Activated CD4-positive, alpha-beta T cell treated with anti-CD3 and anti-CD28 coated beads, Interleukin-2, amount 50 U/mL, for 24 hours (primary cell): ENCODE measurements around the gene ADGRL3.

Source experiments
- DNase-seq, 2 donors: peaks; one replicate each; pipeline ENCODE4 v3.0.0-alpha.2; 2020; ENCODE audit warnings: low read depth in 1 of 2, low spot score in 1 of 2

ADGRL3 gene

DNA sequence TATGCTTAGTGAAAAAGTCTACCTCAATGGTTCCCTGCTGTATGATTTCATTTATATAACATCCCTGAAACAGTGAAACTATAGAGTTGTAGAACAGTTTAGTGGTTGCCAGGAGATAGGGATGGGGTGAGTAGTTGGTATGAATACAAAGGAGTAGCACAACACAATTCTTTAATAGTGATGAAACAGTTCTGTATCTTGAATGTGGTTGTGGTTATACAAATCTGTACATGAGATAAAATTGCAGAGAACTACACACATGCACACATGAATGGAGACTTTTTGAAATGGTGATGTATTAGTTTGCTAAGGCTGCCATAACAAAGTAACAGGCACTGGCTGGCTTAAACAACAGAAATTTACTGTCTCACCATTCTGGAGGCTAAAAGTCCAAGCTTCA is 677.1 kb downstream of the ADGRL3 start:
- no peak for DNase-seq

DNA sequence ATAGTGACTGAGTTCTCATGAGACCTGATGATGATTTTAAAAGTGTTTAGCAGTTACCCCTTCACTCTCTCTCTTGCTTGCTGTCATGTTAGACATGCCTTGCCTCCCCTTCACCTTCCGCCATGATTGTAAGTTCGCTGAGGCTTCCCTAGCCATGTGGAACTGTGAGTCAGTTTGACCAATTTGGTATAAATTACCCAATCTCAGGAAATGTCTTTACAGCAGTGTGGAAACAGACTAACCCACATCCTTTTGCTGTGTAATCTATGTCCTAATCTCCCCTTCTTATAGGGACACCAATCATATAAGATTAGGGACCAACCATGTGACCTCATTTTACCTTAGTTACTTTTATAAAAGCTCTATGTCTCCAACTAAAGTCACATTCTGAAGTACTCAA is 677.8 kb downstream of the ADGRL3 start:
- no peak for DNase-seq

DNA sequence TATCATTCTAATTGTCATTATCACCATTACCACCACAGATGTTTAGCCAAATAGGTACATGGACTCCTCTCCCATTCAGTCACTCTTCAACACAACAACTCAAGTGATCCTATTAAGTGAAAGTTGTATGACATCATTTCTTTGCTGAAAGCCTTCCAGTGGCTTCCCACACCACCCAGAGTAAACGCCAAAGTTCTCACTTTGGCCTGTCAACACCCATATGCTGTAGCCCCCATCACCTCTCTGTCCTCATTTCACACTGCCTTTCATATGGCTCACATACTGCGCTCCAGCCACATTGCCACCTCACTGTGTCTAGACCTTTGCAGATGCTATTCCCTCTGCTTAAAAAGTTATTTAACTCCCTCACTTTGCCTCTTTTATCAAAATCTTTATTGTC is 682.3 kb downstream of the ADGRL3 start:
- DNase-seq: no peak

DNA sequence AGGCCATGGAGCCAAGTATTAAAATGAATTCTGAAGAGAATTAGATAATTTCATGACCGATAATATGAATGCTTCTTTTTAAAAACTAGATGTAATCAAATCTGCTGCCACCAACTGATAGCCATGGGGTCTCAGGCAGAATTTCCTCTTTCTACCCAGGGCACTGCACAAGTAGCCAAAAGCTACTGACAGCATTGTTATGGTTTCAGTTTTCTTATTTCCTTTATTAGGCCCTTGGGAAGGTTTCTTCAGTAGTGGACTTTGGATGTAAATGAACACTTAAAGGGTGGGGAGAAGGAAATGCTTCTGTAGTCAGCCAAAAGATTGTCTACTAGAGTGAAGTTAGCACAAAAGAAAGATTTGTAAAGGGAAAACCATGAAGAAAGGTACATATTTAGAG is 686.0 kb downstream of the ADGRL3 start:
- DNase-seq: no peak

DNA sequence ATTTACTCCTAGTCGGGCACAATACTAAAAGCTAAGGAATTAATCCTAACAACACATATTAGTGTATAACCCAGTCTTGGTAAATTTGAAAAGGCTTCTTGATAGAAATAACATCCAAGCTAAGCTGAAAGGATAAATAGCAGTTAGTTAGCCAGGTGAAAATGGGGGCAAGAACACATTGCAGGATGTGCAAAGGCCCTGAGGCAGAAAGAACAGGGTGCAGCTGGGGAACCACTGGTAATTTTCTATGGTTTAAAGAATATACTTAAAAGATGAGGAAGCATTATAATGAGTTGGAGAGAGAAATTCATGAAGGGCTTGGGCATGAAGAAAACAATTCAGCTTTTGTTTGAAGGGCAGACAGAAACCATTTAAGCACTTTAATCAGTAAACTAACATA is 689.0 kb downstream of the ADGRL3 start:
- no peak for DNase-seq

DNA sequence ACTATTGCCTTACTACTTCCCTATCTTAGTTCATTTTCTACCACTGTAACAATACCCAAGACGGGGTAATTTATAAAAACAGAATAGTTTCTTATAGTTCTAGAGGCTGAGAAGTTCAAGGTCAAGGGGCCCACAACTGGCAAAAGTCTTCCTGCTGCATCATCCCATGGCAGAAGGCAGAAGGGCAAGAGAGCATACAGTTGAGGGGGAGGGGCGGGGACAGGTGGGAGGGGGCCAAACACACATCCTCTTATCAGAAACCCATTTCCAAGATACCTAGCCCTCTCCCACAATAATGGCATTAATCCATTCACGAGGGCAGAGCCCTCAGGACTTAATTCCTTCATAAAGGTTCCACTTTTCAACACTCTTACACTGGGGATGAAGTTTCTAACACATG is 690.2 kb downstream of the ADGRL3 start:
- no peak for DNase-seq

DNA sequence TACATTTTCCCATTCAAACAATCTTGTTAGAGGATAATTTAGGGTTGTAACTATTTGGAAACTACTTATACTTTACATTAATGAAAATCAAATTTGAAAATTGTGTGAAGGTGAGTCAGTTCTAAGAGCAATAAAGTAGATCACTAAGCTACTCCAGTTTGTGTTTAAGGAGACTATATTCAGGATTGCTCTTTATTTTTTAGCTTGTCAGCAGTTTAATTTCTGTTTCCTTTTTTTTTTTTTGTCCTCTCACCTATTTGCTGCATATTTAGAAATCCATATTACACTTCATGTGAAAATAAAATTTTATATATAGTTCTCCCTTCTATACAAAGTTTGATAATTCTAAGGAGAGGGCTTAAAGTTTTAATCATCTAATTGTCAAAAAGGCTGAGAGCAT is 691.8 kb downstream of the ADGRL3 start:
- no peak for DNase-seq

DNA sequence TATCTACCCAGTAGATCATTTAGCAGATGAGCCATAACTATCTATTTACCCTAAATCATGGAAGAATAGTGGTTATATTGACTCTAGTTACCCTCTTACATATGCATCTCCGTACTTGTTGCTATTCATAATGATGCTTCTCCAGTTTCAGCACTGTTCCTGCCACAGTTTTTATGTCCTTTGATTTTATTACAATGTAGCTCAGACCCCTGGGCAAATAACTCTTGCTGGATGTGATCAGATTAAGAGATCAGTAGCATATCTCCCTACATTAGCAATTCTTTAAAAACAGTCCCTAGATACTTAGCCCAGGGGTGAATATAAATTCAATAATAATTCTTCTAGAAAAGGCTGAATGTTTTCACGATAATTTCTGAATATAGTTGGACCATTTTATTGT is 696.5 kb downstream of the ADGRL3 start:
- DNase-seq: no peak

DNA sequence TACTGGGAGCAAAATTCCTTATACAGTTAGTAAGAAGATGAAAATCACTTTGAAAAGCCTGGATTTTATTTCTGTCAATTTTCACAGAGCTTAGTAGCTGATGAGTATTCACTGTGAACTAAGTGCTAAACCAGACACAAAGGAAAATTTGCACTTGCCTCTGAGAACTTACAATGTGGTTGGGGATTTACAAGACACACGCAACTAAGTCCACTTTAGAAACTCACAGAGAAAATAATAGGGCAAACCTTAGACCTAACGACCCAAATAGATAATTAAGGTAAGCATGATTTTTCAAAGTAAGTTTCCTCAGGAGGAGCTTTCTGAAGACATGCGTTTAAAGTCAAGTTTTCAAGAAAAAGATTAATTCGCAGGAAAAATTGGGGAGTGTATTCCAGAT is 708.9 kb downstream of the ADGRL3 start:
- no peak for DNase-seq

DNA sequence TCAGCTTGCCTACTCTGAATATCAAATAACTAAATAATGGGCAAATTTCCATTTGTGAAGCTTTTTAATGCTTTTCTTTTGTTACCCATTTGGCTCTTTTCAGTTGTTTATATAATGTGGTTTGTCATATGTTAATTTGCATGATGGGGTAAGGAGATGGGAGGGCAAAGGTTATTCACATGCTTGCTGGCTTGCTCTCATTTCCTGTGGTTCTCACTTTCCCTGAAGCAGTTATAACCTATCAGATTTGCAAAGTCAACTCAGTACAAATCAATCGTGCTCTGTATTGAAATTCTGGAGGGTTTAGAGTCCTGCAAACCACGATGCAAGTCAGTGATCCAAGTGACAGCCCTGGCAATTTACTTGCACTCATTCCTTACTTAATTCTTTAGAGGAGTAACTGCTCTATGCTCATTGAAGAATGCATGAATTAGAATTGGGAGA is 711.2 kb downstream of the ADGRL3 start:
- DNase-seq: no peak

DNA sequence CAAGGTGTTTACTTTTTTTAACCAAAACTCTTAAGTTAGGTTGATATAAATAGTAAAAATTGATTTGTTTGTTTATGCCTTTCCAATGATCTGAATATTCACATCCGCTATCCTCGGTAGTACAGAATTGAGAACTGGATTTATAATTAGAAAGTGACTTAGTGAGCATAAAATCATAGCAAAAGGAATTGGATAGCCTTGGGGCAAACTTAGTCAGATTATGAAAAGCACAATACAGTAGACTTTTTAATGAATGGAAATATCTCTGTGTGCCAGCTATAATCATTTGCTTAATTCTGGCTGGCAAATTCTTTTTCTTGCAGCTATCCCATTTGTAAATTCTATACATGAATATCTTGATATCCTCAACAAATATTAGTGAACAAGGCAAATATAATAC is 713.5 kb downstream of the ADGRL3 start:
- no peak for DNase-seq

DNA sequence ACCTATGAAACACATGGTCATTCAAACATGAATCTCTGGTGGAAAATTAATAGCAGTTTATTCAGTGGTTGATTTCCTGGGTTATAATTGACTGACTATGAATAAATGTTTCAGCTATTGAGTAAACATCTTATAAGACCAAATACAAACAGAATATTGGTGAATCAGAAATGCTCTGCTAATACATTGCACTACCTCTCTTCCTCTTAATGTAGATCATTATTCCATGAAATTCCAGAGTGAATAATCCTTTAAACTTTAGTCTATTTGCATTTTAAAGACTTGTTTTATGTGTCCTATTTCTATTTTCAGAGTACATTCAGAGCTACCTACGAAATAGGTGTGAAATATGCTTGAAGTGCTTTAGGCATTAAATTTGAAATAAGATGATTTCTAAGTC is 715.4 kb downstream of the ADGRL3 start:
- no peak for DNase-seq

DNA sequence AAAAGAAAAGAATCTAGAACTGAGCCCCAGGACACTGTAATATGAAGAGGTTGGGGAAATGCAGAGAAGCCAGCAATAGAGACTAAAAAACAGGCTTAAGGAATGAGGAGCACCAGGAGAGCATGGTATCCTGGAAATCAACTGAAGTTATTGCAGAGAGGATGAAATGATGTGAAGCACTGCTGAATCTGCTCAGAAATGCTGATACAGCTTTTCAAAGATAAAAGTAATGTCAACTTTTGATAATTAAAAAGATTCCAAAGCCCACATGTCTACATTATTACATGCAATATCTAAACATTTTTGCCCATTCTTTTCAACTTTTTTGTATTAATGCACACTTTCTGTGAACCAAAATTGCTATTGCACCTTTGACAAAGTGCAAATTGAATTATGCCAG is 718.4 kb downstream of the ADGRL3 start:
- no peak for DNase-seq

DNA sequence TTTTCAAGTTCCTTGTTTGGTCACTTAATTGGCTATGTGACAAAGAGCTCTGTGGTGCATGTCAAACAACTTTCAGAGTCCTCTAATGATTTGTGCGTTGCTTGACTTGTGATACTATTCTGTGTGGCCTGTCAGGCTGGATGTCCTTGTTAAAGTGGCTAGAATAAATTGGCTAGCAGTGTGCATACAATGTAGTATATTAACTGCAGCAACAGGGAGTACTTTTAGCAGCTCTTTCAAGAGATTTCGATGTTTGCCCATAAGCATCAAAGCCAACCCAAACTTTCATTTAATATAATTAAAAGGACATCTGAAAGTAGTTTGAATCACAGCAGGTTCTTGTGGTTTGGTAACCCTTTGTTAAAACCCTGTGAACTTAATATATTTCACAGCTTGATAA is 718.9 kb downstream of the ADGRL3 start:
- DNase-seq: no peak

DNA sequence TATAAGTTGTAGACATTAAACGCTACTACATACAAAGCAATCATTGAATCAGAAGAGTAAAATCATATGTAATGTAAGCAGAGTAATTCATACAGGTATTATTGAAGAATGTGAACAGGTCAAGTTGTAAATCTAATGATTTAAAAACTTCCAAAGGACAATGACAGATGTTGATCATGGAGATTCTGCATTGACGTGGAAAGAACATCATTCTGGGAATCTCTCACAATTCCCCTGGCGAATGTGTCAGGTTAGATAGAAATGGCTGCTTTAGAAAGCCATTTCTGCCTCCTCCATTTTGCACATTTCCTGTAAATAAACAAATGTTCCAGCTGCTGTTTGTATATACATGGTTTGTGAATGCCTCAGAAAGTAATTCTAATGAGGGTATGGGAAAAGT is 719.4 kb downstream of the ADGRL3 start:
- no peak for DNase-seq

DNA sequence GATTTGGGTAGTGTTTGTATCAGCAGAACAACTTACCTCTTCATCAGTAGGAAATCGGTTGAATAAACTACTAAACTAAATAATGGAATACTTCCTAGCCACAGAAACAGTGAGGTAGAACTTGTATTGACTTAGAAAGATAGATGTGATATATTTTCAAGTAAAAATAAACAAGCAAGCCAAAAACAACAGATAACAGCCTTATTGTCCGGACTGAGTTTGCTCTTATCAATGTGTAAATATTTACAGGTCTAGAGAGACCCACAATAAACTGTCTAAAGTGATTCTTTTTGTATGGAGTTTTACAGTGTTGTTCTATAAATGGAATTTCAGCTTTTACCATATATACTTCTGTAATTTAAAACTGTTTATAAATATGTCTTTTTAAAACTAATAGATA is 721.8 kb downstream of the ADGRL3 start:
- no peak for DNase-seq

DNA sequence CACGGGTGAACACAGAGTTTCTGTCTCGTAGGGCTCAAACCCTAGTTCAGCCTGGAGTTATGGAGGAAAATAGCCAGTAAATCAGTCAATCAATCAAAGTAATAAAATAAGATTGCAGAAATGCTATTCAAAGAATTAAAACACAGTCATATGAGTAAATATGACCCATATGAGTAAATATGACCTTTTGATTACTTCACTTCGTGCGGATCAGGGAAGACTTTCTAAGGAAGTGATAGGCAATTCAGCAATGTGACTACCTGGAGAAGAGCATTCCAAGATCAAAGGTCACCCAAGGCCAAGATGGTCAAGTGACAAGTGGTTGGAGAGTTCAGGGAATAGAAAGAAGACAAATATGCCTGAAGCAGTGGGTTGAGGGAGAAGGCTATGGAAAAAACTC is 722.6 kb downstream of the ADGRL3 start:
- no peak for DNase-seq

DNA sequence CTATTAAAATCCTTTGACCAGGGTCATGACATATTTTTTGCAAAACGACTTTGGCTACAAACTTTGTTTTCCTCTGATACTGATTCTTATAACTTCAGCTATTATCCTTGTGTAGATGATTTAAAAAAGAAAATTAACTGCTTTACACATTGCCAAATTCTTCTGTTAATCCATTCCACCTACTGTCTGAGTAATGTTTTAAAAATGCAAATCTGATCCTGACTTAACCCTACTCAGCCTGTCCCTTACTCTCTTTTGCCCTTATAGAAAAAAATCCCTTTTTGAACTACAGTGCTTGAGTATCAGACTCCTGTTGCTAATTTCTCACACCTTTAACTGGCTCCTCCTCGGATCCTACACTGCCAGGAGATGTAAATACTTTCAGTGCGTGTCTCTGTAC is 723.1 kb downstream of the ADGRL3 start:
- DNase-seq: no peak

DNA sequence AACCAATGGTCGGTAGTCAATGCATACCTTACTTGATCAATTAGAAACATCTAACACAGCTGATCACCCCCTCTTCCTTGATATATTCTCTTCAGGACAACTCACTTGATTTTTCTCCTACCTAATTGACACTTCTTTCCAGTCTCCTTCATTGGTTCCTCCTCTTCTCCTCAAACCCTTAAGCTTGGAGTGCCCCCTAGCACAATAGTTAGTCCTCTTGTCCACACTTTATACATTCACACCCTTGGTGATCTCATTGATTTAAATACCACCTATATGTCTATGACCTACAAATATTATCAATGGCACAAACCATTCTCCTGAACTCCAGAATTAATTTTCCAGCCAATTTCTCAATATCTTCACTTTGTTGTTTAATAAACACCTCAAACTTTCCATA is 724.0 kb downstream of the ADGRL3 start:
- DNase-seq: no peak

DNA sequence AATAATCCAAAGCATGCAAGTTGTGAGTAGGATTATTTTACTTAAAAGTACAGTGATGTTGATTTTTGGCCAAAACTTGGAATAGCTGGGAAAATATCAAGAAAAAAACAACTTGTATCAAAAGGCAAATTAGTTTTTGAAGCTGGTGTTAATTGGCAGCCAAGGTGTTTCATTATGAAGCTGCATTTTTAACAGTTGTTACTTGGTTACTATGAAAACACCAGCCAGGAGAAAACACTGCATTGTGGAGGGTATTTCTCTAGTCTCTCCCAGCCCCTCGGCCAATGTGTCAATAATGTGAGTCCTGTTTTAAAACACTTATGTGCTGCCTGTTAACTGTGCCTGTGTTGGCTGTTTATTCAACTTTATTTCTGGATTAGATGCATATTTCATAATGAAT is 733.4 kb downstream of the ADGRL3 start:
- DNase-seq: no peak

DNA sequence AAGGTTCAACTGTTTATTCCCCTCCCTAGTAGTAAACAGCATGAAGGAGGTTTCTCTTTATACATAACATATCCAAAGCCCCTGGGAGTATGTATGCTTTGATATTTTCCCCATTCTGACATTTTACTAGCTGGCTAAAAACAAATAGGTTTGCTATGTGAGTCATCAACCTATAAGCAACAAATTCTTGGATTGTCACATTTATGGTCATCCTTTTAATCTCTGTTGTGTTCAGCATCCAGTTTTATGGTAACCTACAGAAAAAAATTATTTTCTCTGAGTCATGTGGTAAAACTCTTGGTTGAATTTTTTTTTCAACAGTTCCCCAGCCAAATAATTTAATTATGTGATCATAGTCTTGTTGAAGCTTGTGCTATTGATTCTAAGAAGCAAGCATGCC is 734.1 kb downstream of the ADGRL3 start:
- DNase-seq: no peak

DNA sequence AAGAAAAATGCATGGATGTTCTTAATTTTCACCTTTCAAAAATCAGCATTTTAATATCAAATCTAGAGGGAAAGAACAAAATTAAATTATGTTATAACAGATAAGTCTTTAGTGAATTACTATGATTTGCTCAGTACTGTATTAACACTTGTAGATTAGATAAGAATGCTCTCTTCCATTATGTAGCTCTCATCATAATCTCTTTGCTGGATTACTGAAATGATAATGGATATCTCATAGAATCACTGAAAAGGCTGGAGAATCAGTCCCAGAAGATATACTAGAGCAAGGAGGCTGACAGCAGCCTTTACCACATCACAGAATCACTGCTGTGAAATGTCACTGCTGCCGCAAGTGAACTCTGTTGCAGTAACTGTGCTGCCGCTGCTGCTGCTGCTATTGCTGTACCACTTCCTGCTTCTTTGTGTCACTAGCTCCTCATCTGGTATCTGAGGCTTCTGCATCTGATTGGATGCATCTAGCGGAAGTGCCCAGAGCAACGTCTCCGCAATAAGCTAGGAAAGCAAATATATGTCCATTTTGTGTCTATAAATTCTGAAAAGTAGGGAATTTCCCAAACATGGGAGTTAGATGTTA is 738.2 kb downstream of the ADGRL3 start:
- no peak for DNase-seq

DNA sequence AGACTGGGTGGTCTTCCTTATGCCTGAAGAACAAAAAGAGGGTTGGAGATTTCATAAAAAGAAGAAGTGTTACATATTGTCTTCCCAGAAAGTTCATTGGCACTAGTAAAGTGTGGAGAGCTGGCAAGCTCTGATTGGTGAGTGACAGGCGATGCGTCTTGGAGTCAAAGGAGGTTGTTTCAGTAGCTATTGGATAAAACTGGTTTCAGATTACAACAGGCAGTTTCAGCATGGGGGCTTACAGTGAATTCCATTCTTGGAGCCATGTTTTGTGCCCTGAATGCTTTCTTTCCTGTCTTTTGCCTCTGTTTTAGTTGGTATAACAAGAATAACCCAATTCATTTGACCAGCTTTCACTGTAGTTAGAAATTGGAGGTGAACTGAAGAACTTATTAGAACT is 750.5 kb downstream of the ADGRL3 start:
- DNase-seq: no peak

DNA sequence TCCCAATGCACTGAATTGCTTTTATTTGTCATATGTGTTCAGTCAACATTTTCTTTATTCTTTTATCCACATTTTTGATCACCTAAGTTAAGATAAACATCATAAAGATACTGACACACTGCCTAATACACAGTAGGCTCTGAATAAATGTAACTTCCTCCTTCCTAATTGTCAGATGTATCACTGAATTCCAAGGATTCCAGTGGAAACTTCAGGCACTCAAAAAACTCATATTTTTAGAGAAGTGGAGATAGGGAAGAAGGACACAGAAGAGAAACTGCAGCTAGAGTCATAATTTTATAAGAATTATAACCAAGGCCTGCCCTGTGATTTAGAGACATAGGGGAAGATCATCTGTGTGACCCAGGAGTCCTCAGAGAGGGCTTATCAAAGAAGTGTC is 753.3 kb downstream of the ADGRL3 start:
- DNase-seq: no peak
